Stomach (tissue), 4 donors: ENCODE data around the gene ANKRD62.
"Not testable (repeated sequence)": the region's sequence is repeated elsewhere in the genome, so short reads cannot be mapped to it uniquely, and the experiment has no call there.

Experiments used
- CTCF ChIP-seq, 7 experiments: fragments of 450-650 bp in 4 of 7; fragments of 200-600 bp in 3 of 7; sonication (generic) in 3 of 7; IDR thresholded peaks; one replicate each; pipeline ENCODE4 v1.5.1; 2016 to 2019; ENCODE audit warnings: antibody characterized with exemption in 7 of 7, control low read depth in 2 of 7, mild to moderate bottlenecking in 1 of 7
- EP300 ChIP-seq: sonication (generic); formaldehyde crosslinking; IDR thresholded peaks from one replicate; pipeline ENCODE4 v1.6.1; 2017; ENCODE audit warnings: antibody characterized with exemption
- POLR2A ChIP-seq, 4 donors: fragments of 450-650 bp; IDR thresholded peaks; one replicate each; pipeline ENCODE4 v1.6.1; 2016; ENCODE audit warnings: antibody characterized with exemption in 4 of 4, control low read depth in 2 of 4, mild to moderate bottlenecking in 1 of 4, moderate library complexity in 1 of 4
- POLR2AphosphoS5 ChIP-seq, 3 donors: sonication (generic); formaldehyde crosslinking; IDR thresholded peaks; one replicate each; pipeline ENCODE4 v1.6.1; 2016; ENCODE audit warnings: antibody characterized with exemption in 3 of 3

- TF ChIP-seq POLR2AphosphoS5 (IDR thresholded peaks at IDR 0.05); EP300; POLR2A (IDR thresholded peaks at IDR 0.05): not testable (repeated sequence)
- peak in 1 of 7 experiments; percentile 8 for TF ChIP-seq CTCF (IDR thresholded peaks at IDR 0.05)
These were observed 25.2 kb upstream of the ANKRD62 start for GRCh38 chr18:12068316-12068949.
